ENCODE results near the gene SLC7A7.

DNA sequence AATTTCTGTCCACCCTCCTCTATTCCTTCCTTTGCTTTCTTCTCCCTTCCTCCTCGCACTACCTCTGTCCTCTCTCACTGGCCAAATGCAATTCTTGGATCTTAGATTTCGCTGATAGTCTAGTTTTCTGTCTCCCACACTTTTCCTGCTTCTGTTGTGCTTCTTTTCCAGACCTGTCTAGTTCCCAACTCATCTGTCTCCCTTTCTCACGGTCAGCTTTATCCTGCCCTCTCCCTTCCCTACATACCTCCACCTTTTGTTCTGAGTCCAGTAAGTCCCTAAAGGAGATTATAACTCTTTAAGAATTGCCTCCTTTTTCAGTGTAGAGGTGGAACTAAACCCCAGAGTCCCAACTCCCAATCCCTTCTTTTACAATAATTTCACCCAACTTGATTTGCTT lies 20.3 kb upstream of the SLC7A7 start:
- TF ChIP-seq, protein P1, sequence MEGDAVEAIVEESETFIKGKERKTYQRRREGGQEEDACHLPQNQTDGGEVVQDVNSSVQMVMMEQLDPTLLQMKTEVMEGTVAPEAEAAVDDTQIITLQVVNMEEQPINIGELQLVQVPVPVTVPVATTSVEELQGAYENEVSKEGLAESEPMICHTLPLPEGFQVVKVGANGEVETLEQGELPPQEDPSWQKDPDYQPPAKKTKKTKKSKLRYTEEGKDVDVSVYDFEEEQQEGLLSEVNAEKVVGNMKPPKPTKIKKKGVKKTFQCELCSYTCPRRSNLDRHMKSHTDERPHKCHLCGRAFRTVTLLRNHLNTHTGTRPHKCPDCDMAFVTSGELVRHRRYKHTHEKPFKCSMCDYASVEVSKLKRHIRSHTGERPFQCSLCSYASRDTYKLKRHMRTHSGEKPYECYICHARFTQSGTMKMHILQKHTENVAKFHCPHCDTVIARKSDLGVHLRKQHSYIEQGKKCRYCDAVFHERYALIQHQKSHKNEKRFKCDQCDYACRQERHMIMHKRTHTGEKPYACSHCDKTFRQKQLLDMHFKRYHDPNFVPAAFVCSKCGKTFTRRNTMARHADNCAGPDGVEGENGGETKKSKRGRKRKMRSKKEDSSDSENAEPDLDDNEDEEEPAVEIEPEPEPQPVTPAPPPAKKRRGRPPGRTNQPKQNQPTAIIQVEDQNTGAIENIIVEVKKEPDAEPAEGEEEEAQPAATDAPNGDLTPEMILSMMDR (conservative IDR thresholded peaks at IDR 0.05): no peak
- no peak for TF ChIP-seq EZH2 (IDR thresholded peaks at IDR 0.05; ENCODE audit: low read depth)

Data from PC-9 (cell line).